MCF 10A (cell line): ENCODE results near the gene LGALS3. TPM values are rescaled to one million over a fixed set of nuclear protein-coding genes. Genes with fewer than 3 reads are reported as not detected.

ENCODE experiments used
- BruUV-seq: library from RNA; stranded (reverse); fragments of 400-500 nt; replicated peaks from 2 replicates; lab custom pipeline; 2021; lab: Mats Ljungman, UMichigan
- CTCF ChIA-PET: fragments of 300-600 bp; sonication (Branson Sonifier 250); formaldehyde crosslinking; extraction: SDS; loops from one replicate; lab custom pipeline; 2021; ENCODE audit warnings: antibody characterized with exemption, inconsistent platforms; lab: Yijun Ruan, JAX
- POLR2A ChIA-PET: fragments of 300-600, 350-650 bp; sonication (Branson Sonifier 250); formaldehyde crosslinking; extraction: SDS; loops from one replicate; lab custom pipeline; 2020; ENCODE audit warnings: antibody characterized with exemption, inconsistent platforms; lab: Yijun Ruan, JAX
- DNase-seq: peaks from one replicate; pipeline ENCODE4 v3.0.0-alpha.2; 2018; ENCODE audit not compliant: unreplicated experiment
- H3K27ac Mint-ChIP-seq: one replicate; pipeline ENCODE4 v1.8.0; 2022; ENCODE audit warnings: mild to moderate bottlenecking, low read depth, mixed read lengths; ENCODE audit not compliant: unreplicated experiment
- H3K27me3 Mint-ChIP-seq: one replicate; pipeline ENCODE4 v1.8.0; 2022; ENCODE audit warnings: mixed read lengths; ENCODE audit not compliant: insufficient read depth, unreplicated experiment
- H3K36me3 Mint-ChIP-seq: one replicate; pipeline ENCODE4 v1.8.0; 2022; ENCODE audit warnings: mild to moderate bottlenecking, moderate library complexity, mixed read lengths; ENCODE audit not compliant: insufficient read depth, unreplicated experiment
- H3K4me1 Mint-ChIP-seq: one replicate; pipeline ENCODE4 v1.8.0; 2022; ENCODE audit warnings: mixed read lengths; ENCODE audit not compliant: insufficient read depth, unreplicated experiment
- H3K4me3 Mint-ChIP-seq: one replicate; pipeline ENCODE4 v1.8.0; 2022; ENCODE audit warnings: mild to moderate bottlenecking, moderate library complexity, mixed read lengths; ENCODE audit not compliant: unreplicated experiment
- H3K9me3 Mint-ChIP-seq: one replicate; pipeline ENCODE4 v1.8.0; 2022; ENCODE audit warnings: mixed read lengths; ENCODE audit not compliant: unreplicated experiment
- CTCF ChIP-seq: fragments of 200-600 bp; IDR thresholded peaks from one replicate; pipeline ENCODE4 v1.8.0; 2022; ENCODE audit warnings: antibody characterized with exemption, mild to moderate bottlenecking; ENCODE audit not compliant: unreplicated experiment
- intact Hi-C: fragments of 100-400 bp; cut with micrococcal nuclease; formaldehyde crosslinking; loops from 2 replicates; pipeline ENCODE4 v1.14.1; 2022
- total RNA-seq: library from RNA; stranded (reverse); gene quantifications from 2 replicates; pipeline ENCODE4 v1.2.3, GENCODE V29; 2022

Gene LGALS3
- total RNA-seq, 1 experiment from 2014 or later: 154 TPM

- H3K27me3 Mint-ChIP-seq: no peaks in the 10 kb centered on the region
- no peak for TF ChIP-seq CTCF
- intact Hi-C loops: no loop called here
- no TSS peak for BruUV-seq
- no peak overlapping the region for H3K4me3 Mint-ChIP-seq
- H3K27ac Mint-ChIP-seq: peak overlapping the region; percentile 72
- ChIA-PET CTCF (interaction anchor here (0.6 to 0.9 kb wide), 2 partner anchors 19 to 26 kb away, joined by 3 read pairs; no protein-coding TSS in a partner anchor), POLR2A (interaction anchor here (0.7 to 4.0 kb wide), 9 partner anchors 10 to 91 kb away, joined by 3 to 41 read pairs (median 4); partner anchors contain the start of genes LGALS3, MAPK1IP1L, SOCS4 and WDHD1)
- no peaks in the 10 kb centered on the region for H3K9me3 Mint-ChIP-seq
- H3K36me3 Mint-ChIP-seq: peaks cover 7% of the 10 kb centered on the region
- peak; percentile 46 for DNase-seq
- peaks cover 33% of the 10 kb centered on the region for H3K4me1 Mint-ChIP-seq
Observed at GRCh38 chr14:55117803-55118441, 11.1 kb upstream of the LGALS3 start.

GRCh38 chr14:55118761-55119160, 10.3 kb upstream of the LGALS3 start:
- H3K27ac Mint-ChIP-seq: peak overlapping the region; percentile 72
- DNase-seq: no peak
- no peaks in the 10 kb centered on the region for H3K27me3 Mint-ChIP-seq
- intact Hi-C loops: no loop called here
- no peaks in the 10 kb centered on the region for H3K9me3 Mint-ChIP-seq
- CTCF ChIA-PET: interaction anchor here (0.6 kb wide), 1 partner anchor 15 kb away, joined by 3 read pairs; no protein-coding TSS in a partner anchor
- H3K36me3 Mint-ChIP-seq: peaks cover 5% of the 10 kb centered on the region
- no peak for TF ChIP-seq CTCF
- H3K4me1 Mint-ChIP-seq: peaks cover 36% of the 10 kb centered on the region
- H3K4me3 Mint-ChIP-seq: no peak overlapping the region
- BruUV-seq: no TSS peak
- POLR2A ChIA-PET: interaction anchor here (1.1 to 4.0 kb wide), 6 partner anchors 10 to 67 kb away, joined by 3 to 41 read pairs (median 7); partner anchors contain the start of genes LGALS3 and MAPK1IP1L

GRCh38 chr14:55120571-55121495, 8.2 kb upstream of the LGALS3 start:
- Mint-ChIP-seq H3K27ac (no peak overlapping the region), H3K4me1 (peaks cover 36% of the 10 kb centered on the region), H3K36me3 (peaks cover 5% of the 10 kb centered on the region), H3K9me3 (no peaks in the 10 kb centered on the region), H3K4me3 (no peak overlapping the region), H3K27me3 (no peaks in the 10 kb centered on the region)
- TF ChIP-seq CTCF: no peak
- BruUV-seq: no TSS peak
- no peak for DNase-seq
- CTCF ChIA-PET: no interaction called here
- POLR2A ChIA-PET: interaction anchor here (1.0 to 2.4 kb wide), 4 partner anchors 9 to 27 kb away, joined by 3 to 9 read pairs (median 6); partner anchors contain the start of gene LGALS3
- intact Hi-C loops: no loop called here
